ENCODE data around the gene PDCD1. TPM values are rescaled to one million over a fixed set of nuclear protein-coding genes. Genes with fewer than 3 reads are reported as not detected.

Gene PDCD1
- total RNA-seq, 1 donor from 2014 or later: not detected

GRCh38 chr2:241852981-241853631 lies 5.6 kb downstream of the PDCD1 start:
- DNase-seq (ENCODE audit: low spot score): no peak

GRCh38 chr2:241852116-241852980 lies 6.3 kb downstream of the PDCD1 start:
- DNase-seq (ENCODE audit: low spot score): no peak

DNA sequence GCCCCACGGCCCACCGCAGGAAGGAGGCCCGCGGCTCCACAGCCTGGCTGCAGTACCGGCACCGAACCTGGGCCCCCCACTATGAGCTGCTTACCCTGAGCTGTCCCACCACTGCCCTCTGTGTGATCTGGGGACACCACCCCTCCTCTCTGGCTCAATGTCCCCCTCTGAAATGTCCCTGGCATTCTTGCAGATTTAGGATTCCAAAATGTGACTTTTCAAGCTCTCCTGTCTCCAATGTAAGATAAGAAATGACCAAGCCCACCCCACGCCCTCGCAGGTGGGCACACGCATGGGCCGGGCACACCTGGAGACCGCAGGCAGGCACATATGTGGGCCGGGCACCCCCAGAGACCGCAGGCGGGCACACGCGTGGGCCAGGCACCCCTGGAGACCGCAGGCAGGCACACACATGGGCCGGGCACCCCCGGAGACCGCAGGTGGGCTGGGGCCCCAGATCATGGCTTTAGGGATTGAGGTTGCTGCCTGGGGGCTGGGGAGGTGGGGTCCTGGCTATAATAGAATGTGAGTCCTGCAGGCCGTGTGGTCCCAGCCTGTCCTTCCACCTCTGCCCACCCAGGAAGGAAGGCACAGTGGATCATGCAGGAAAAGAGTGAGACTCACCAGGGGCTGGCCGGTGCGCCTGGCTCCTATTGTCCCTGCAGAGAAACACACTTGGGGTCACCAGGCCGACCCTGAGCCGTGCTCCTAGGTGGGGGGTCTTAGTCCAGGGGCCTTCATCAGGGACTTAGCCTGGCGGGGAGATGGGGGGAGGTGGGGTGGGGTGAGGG lies 7.2 kb downstream of the PDCD1 start:
- no peak for DNase-seq (ENCODE audit: low spot score)

DNA sequence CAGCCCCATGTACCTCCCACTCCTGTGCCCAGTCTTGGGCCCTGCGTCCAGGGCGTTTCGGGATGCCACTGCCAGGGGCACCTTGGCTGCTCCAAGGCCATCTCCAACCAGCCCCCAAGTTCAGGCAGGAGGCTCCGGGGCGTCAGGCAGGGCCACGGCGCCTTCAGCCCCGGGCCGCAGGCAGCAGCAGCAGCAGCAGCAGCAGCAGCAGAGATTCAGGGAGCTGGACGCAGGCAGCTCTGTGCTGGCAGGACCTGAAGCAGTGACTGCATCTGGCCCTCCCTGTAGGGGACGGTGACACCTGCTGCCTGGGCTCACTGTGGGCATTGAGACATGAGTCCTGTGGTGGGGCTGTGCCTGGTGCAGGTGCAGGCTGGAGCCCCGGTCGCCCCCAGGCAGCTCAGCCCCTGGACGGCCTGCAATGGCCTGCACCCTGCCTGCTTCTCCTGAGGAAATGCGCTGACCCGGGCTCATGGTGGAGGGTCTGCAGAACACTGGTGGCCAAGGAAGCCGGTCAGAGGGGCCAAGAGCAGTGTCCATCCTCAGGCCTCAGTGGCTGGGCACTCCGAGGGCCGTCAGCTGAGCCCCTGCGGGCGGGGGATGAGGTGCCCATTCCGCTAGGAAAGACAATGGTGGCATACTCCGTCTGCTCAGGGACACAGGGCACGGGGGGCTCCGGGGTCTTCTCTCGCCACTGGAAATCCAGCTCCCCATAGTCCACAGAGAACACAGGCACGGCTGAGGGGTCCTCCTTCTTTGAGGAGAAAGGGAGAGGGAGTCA lies 8.0 kb downstream of the PDCD1 start:
- no peak for DNase-seq (ENCODE audit: low spot score)

DNA sequence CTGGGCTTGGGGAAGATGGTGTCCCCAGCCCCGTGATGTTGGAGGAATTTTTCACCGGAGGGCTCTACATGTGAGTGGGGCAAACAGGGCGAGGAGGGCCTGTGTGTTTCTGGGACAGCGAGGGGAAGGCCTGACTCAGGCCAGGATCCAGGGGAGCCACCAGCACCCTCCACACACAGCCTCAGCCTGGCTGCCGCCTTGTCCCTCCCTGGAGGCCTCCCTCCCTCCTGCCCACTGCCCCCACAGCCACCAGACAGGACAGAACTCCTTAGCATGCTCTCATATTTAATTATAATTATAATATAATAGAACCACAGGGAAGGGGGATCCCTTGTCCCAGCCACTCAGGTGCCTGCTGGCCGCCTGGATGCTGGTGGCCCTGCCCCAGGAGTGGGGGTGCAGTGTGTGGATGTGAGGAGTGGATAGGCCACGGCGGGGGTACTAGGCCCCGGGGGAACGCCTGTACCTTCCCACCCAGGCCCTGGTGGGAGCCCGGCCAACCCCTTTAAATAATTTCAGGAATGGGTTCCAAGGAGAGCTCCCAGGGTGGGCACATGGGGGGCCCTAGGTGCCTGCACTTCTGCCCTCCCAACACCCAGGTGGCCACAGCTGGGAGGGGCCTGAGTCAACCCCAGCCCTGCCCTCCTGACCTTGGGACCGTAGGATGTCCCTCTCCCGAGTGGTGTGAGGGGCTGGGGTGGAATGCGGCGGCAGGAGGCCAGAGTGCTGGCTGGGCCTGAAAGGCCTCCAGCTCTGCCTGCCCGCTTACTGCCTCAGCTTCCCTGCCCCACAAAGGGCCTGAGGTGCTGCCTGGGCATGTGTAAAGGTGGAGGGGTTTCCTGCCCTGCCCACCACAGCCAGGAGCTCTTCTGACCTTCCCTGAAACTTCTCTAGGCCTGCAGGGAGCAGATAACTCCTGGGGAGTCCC lies 8.8 kb downstream of the PDCD1 start:
- DNase-seq (ENCODE audit: low spot score): no peak

DNA sequence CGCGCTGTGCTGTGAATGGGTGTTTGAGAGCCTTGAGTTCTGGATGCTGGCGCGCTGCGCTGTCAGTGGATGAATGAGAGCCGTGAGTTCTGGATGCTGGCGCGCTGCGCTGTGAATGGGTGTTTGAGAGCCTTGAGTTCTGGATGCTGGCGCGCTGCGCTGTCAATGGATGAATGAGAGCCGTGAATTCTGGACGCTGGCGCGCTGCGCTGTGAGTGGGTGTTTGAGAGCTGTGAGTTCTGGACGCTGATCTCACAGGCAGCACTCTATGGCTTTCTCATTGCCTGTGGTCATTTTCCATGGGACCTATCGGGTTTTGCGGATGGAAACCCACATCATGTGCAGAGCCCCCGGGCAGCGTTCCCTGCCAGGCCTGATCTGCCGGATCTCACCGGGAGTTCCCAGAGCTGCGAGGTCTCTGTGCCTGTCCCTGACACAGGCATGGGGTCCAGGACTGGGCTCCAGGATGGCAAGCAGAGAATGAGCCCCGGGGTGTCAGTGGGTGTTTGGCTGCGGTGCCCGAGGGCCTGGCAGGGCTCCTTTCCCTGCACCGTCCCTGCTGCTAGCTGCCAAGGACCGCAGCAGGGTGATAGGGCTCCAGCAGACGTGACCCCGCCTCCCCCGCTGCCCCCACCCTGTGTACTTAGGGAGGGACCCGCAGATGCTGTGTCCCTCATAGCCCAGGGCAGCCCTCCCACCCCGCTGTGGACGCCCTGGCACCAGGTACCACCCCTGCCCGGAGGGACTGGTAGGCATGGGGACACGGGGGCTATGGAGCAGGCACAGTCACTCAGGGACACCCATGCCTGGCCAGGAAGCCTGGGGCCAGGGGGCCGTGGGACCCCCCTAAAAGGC lies 9.7 kb downstream of the PDCD1 start:
- no peak for DNase-seq (ENCODE audit: low spot score)

- DNase-seq (ENCODE audit: low spot score): no peak
These were observed 12.3 kb downstream of the PDCD1 start for GRCh38 chr2:241846406-241846805.

DNA sequence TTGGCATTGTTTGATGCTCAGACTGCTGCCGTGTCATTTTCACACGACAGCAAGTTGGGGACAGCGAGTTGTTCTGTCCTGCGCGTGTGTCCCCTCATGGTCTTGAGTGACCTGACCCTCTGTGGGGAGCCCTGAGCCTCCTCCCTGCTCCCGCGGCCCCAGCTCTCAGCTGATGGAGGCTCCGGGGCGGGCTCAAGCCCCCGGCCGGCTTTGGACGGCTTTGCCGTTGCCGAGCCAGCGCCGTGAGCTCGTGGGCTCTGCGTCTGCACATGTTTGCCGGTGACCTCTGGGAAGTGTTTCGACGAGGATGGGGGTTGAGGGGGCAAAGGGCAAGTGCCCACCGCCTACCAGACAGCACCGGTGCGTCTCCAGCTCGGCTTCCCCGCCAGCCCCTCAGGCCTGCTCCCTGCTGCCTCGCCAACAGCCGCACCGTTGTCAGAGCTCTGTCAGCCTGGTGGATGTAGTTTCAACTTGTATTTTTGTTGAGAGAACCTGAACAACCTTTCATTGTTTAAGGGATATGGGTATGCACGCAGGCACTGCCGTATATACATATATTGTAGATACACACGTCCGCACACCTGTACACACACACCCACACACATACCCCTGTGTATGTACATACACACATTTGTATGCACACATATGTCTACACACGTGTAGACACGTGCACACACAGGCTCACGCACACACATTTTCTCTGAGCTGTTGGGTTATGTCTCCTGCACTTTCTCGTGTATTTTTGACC lies 13.7 kb downstream of the PDCD1 start:
- DNase-seq (ENCODE audit: low spot score): no peak

- peak; percentile 73 for DNase-seq (ENCODE audit: low spot score)
These were observed 14.5 kb downstream of the PDCD1 start for GRCh38 chr2:241844066-241844728.

DNA sequence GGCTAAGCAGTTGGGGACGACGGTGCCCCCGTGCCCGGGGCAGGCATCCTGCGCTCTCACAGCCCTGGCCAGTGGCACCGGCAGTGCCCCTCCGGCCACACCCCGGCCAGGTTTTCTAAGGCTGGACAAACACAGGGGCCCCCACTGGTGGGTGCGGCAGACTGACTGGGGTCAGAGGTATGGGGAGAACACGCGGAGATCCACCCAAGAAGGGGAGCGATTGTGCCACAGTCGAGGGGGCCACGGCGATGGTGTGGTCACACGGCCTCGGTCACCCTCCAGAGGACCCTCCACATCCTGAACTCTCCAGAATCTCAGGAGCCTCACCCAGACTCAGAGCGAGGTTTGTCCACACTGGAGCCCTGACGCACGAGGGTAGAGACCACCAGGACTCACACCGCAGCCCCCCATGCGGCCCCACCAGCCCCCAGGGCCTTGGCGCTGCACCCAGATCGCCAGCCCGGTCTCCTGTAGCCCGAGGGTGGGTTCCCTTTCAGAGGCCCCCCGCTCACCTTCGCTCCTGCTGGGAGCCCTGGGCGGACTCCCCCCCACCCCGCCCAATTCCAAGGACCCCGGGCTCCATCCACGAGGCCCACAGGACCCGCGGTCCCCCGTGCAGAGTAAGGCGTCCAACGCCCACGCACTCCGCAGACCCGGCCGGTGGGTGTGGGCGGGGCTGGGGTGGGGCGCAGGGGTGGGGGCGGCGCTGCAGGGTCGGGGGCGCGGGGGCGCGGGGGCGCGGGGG lies 15.2 kb downstream of the PDCD1 start:
- DNase-seq (ENCODE audit: low spot score): no peak

- no peak for DNase-seq (ENCODE audit: low spot score)
These were observed 16.0 kb downstream of the PDCD1 start for GRCh38 chr2:241842620-241843211.

GRCh38 chr2:241842067-241842415 lies 16.7 kb downstream of the PDCD1 start:
- no peak for DNase-seq (ENCODE audit: low spot score)

DNA sequence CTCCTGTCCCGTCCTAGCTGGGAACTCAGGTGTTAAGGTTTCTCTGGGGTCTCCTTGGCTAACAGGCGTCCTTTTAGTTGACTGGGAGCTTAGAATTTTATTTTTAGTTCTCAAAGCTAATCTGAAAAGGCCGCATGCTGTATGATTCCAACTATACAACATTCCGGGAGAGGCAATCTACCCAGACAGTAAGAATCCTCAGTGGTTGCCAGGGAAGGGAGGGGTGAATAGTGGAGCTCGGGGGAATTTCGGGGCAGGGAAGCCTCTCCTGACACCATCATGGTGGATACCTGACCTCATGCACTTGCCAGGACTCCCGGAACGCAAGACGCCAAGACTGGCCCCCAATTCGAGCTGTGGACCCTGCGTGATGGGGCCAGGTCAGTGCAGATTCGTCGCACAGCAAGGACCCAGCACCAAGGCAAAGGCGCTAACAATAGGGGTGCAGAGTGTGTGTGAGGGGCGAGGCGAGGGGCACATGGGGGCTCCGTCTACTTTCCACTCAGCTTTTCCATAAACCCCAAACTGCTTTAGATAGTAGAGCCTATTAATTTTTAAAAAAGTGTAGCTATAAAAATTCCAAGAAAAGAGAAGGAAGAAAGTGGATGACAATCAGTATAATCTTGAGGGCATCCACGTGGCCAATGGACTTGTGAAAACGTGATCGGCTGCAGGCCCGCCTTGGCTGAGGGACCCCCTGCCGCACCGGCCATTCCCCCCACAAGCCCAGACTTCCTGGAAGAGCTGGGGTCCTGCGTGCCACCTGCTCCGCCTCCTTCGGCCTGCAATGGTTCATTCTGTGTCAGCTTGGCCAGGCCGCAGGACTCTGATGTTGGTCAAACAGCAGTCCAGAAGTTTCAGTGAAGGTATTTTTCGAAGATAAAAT lies 17.3 kb downstream of the PDCD1 start:
- peak; percentile 49 for DNase-seq (ENCODE audit: low spot score)

DNA sequence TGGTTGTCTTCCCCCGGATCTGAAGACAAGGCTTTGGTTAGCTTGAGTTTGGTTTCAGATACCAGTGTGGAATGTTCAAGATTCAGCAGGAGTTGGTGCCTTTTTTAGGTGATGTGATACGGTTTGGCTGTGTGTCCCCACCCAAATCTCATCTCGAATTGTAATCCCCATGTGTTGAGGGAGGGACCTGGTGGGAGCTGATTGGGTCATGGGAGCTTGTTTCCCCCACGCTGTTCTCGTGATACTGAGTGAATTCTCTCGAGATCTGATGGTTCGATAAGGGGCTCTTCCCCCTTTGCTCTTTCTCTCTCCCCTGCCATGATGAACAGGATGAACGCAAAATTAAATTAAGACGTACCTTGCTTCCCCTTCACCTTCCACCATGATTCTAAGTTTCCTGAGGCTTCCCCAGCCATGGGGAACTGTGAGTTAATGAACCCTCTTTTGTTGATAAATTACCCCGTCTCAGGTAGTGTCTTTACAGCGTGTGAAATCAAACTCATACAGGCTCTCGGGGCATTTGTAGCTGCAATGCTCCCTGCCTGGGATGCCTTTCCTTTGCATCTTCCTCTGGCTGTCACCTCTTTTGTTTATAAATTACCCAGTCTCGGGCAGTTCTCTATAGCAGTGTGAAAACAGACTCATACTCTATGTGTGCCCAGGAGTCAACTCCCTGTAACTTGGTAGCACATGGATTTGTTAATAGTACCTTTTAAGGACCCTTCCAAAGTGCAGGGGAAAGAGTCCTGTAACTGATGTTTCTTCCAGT lies 21.3 kb downstream of the PDCD1 start:
- no peak for DNase-seq (ENCODE audit: low spot score)

DNA sequence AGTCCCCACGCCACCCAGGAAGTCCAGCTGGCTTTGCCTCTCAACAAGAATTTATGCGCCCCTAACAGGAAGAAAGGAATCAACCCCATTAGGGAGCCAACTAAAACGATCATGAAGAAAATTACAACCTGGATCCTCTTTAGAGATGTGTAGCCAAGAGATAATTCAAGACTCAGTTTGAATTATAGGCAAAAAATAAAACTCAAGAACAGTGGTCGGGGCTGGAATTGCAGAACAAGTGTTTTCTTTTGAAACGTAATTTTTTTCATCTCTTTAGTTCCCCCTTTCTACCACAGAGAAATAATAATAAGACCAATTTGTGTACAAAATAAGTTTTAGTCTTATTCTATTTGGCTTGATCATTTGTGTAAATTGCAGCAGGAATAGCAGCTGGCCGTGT lies 22.4 kb downstream of the PDCD1 start:
- DNase-seq (ENCODE audit: low spot score): no peak

Measured in umbilical cord (tissue), 2 donors.